IPS DF 19.7 (cell line): ENCODE measurements around the gene ZFYVE27.

Source experiments
- DNase-seq: peaks from one replicate; pipeline ENCODE4 v3.0.0-alpha.2; 2013; ENCODE audit warnings: low read depth, low spot score

Gene ZFYVE27

DNA sequence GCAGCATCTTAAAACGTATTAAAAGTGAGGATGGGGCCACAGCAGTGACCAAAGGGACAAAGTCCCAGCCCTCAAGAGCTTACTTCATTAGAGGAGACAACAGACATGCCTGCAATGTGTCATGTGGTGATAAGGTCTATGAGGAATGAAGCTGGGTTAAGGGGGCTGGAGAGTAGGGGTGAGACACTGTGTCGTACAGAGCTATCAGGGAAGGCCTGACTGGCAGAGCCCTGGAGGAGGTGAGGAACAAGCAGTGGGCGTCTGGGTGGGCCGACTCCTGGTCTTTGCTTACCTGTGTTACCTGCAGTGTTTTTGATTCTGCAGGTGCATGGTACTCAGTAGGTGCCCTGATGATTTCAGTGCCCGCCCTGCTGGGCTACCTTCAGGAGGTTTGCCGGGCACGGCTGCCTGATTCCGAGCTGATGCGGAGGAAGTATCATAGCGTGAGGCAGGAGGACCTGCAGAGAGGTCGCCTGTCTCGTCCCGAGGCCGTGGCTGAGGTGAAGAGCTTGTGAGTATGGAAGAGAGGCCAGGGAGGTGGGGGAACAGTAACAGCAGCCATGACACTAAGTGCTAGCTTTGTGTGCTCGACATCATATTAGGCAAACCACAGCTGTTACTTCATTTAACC, 7.6 kb downstream of the ZFYVE27 start:
- no peak for DNase-seq

DNA sequence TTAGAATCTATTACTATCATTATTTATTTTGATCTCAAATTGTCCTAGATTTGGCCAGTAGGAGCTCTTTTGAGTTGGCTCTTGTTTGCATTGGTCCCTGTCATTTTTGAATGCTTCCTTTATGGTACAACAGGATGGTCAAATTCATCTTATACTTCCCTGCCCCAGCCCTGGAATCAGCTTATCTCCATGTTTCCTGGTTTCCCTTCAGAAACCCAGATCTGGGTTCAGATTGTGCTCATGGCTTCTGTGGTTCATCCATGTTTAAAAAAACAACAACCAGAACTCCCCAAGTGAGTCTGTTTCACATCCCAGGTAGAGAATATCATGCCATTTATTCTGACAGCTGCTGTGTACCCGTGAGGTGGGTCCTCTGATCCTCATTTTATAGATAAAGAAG, 10.6 kb downstream of the ZFYVE27 start:
- DNase-seq = no peak

DNA sequence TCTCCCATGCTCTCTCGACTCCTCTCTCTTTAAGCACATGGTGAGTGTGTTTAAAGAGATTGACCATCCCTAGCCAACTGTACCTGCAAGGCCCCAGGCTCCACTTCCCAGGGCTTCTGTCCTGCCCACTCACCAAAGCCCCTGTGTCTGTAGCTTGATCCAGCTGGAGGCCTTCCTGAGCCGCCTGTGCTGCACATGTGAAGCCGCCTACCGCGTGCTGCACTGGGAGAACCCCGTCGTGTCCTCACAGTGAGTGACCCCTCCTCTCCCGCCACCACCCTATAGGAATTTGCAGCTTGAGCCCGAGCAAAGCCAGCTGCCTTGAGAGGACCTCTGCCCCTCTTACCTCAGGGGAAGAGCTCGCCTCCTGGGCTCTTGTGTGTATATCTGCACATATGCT, 11.2 kb downstream of the ZFYVE27 start:
- no peak for DNase-seq

DNA sequence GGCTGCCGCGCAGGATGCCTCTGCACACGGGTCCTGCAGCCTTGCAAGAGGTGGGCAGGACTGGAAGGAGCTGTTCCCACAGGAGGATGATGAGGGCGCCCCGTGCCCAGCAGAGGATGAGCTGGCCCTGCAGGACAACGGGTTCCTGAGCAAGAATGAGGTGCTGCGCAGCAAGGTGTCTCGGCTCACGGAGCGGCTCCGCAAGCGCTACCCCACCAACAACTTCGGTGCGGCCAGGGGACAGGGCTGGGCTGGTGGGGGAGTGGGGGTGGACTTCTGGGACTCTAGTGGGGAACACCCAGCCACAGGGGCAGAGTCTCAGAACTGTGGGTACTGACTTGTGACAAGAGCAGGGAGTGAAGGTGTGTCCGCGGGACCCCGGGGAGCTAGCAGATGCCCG, 16.0 kb downstream of the ZFYVE27 start:
- DNase-seq = no peak

DNA sequence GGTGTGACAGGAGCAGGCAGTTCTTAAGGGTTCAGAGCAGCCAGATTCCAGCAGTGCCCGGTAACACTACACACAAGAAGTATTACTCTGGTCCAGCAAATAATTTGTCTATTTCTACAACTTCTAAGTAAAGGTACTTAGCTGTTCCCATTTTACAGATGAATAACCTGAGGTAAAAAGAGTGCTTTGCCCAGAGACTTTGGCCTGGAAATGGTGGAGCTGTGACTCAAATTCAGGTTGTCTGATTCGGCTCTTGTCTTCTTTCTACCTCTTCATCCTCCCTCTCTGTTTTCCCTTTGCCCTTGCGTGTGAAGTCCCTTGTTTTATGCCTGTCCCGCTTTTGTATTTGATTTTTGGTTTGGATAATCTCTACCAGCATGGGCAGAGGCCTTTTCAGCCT, 17.8 kb downstream of the ZFYVE27 start:
- no peak for DNase-seq

DNA sequence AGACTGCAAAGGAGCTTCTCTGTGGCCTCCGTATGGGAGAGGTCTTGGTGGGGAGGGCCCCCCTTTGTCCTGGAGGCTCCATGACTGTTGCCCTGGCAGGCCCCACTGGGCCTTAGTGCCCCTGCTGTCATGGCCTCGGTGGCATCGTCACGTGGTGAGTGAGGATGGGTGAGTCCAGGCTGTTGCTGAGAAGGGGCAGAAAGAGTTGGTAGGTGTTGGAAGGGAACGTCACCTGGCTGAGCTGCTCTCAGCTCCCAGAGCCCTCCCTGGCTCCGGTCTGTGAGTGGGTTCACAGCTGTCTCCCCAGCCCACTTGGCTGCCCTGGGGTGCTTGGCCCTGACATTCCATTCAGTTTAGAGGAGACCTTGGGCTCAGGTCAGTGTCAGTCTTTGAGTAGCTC, 18.8 kb downstream of the ZFYVE27 start:
- DNase-seq = no peak

DNA sequence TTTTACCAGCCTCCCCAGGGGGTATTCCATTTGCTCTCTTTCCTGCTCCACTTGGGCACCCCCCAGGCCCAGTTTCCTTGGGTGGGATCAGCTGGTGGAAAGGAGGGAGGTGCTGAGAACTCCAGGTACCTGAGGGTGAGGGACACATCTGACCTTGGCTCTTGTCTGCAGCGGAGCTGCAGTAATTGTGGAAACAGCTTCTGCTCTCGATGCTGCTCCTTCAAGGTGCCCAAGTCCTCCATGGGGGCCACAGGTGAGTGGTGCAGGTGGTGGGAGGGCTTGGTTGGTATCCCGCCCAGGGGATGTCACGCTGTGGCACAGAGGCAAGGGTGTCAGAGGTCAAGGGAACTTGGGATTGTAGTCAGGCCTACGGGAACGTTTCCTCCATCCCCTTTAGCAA, 20.5 kb downstream of the ZFYVE27 start:
- no peak for DNase-seq

DNA sequence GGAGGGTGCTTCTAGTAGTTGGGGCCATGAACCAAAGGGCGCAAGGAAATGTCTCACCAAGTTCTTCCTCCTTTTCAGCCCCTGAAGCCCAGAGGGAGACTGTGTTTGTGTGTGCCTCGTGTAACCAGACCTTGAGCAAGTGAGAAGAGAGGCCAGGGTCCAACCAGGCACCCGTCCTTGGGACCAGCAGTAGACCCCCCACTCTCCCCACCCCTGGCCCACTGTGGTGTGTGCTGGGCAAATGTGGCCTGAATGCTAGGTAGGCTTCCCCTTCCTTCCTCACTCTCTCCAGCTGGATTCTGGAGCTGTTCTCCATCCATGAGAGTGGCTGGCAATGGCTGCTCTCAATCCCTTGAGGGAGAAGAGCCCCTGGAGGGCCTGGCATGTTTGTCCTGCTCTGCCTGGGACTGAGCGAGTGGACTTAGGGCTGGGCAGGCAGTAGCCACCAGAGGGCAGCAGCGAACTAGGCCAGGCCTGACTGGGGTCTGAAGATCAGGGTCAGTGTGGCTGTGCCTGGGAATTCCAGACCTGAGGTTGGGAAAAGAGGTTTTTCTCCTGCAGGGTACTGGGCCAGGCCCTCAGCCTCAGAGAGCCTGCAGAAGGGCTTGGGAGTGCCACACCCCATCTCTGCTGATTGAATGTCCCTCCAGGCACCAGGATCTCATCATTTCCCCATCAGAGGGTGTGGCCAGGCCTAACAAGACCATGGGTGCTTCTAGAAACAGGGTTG, 22.4 kb downstream of the ZFYVE27 start:
- DNase-seq = no peak

DNA sequence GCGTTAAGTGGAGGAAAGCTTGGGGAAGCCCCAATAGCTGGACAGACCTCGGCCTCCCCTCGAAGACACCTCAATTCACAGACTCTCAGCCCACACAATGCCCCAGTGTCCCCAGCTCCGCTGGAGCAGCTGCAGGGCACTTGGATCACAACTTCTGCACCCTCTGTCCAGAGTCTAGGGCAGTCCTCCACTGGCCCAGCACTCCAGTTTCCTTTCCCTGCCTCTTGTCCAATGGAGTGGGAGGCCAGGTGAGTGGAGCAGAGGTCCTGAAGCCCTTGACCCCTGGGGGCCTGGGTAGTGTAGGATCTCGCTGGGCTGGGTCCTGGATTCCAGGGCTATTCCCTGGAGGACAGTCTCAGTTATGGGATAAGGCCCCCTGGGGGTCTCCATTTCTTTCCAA, 23.0 kb downstream of the ZFYVE27 start:
- no peak for DNase-seq

DNA sequence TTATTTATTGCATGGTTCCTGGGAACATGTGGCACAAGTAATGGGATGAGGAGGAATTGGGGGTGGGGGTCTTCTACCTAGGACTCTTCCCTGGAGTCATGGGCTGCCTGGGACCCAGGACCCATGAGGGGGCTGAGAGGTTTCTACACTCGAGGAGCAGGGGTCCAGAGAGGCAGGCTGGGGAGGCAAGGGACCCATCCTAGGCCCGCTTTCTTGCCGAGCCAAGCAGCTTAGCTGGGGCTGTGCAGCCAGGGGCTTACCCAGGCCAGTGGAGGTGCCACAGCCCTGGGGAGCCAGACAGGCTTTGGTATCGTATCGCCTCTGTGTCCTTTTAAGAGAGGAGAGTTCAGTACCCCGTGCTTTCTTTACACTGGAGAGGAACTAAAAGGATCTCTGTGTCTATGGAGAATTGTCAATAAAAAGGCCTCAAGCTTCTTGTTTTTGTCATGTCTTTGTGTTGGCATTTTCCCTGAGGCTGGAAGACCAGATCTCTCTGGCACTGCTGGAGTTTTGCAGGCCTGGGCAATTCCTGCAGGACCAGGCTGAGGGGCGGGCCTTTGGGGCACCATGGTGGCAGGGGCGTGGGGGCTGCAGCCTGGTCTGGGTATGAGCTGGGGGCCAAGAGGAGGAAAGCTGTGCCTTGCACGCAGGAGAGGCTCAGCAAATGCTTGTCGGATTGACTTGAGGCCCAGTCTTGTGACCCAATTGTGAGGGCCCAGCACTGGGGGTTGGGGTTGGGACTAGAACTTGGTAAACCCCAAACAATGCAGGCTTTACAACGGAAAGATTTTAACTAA, 23.7 kb downstream of the ZFYVE27 start:
- DNase-seq = no peak

DNA sequence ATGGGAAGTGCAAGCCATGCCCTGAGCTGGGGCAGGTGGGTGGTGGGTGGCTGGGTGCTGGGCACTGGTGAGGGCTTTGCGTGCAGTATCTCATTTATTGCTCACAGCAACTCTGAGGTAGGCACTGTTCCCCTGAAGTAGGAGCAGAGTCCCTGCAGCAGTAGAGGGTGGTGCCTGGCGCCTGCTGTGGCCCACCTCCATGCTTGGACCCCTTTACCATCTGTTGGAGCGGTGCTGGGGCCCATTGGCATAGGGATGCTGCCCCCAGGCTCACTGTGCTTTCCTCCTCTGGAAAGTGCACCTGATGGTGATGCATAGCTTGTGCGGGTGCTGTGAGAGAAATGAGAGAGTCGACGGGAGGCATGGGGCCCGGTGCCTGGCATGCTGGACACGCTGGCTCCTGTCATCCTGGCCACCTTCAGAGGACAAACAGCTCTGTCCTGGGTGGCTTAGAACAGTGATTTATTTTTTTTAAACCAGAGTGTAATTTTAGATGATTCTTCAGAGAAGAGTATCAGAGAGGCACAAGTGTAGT, 24.5 kb downstream of the ZFYVE27 start:
- no peak for DNase-seq

DNA sequence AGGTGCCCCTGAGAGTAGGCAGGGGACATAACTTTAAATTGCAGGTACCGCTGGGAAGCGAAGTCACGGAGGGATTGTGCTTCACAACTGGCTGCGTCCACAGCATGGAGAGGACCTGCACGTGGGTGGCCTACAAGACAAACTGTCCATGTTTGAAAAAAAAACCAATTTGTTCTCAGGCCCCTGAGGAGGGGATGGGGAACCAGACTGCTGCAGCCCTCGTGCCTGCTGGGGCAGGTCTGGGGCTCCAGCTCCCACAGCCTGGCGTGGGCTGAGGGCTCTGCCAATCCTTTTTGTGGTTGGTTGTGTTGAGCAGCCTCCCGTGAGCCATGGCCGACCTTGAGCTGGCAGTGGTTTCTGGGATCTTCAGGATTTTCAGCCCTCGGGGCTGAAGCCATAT, 25.1 kb downstream of the ZFYVE27 start:
- no peak for DNase-seq

DNA sequence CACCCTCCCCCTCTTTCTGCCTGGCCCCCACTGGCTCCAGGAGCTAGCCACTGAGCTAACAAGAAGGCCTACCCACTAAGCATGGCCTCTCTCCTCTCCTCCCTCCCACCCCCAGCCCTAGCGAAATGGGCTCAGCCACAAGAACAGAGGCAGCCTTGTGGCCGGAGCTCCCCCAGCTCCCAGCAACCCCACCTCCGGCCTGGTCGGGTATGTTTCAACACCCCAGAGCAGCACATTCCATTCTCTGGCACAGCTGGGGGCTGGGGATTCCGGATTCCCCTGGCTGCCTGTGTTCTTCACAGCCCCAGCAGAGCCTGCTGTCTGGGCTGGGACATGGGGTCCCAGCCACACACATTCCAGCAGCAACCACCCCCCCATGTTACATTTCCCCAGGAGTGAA, 25.9 kb downstream of the ZFYVE27 start:
- DNase-seq = peak; percentile 30

DNA sequence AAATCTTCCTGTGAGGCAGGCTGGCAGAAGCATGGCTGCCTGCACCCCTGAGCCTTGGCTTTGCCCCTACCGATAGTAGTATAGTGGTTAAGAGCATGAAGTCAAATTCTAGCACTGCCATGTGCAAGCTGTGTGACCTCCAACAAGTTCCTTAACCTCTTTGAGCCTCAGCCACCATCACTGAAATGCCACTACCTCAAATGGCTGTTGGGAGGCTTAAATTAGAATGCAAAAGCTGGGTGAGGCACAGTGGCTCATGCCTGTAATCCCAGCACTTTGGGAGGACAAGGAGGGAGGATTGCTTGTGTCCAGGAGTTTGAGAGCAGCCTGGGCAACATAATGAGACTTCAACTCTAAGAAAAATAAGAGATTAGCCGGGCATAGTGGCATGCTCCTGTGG, 26.5 kb downstream of the ZFYVE27 start:
- DNase-seq = no peak

DNA sequence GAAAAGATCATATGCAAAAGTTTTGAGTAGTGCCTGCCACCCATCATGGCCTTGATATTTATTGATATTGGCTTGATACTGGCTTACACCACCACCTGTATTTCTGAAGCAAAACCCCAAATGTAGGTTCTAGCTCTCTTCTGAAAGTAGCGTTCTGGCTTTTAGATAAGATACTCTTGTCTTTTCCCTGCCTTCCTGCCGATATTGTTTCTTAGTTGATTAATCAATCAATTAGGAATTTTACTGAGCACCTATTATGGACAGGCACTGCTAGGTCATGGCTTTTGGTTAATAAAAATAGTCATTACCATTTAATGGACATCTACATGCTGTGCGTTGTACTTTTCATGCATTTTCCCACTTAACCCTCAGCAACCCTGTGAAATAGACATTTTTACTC, 27.0 kb downstream of the ZFYVE27 start:
- no peak for DNase-seq

DNA sequence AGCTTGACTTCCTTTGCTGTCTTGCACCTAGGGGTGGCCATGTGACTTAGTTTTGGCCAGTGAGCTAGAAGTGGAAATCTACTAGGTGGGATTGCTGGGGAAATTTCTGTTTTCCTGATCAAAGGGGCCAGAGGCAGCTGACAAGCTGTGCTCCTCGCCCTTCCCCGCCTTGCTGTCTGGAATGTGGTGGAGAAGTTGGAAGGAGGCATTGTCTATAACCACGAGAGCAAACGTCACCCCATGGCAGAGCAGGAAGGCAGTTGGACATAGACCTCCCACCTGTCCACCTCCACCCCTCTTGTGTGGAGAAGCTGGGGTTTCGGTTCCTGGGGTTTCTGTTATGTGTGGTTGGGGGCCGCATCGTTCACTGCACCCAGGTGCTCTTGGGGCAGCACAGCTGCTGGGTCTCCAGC, 27.6 kb downstream of the ZFYVE27 start:
- DNase-seq = no peak

DNA sequence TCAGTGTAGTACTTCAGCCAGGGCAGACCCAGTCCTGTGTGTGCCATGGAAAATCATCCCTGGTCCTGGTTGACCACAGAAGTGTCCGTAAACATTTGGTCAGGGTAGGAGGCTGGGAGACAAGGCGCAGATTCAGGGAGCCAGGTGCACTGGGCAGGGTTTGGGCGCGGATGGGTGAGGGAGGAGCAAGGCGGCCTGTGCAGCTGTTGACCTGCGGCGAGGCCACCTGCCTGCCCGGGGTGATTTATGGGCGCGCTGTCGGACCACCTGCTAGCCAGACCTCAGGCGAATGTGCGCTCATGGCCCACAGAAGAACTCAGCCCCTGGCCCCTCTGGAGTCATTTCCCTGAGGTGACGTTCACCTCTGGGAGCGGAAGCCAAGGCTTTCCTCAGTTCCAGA, 28.3 kb downstream of the ZFYVE27 start:
- no peak for DNase-seq

DNA sequence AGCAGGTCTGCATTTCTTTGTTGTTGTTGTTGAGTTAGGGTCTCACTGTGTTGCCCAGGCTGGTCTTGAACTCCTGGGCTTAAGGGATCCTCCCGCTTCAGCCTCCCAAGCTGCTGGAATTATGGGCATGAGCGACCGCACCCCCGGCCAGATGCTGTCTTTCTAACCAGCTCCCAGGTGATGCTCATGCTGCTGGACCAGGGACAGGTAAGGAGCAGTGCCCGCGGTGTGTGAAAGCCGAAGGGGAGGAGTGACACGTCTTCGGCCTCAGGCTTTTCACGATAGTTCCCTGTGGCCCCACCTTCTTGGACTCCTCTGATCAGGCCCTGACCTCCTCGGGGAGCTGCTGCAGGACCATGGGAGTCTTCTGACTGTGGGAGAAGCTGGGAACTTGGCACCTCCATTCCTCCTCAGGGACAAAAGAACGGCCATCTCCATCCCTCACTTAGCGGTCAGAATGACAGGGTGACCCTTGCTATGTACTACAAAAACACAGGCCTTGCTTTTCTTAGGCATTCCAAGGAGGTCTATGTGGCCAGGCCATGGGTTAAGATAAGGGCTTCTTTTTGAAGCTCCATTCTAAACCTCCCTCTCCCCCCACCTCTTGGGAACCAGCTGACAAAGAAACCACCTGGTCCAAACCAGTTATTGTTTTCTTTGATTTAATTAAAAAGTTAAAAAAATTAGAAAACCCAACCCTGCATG, 29.3 kb downstream of the ZFYVE27 start:
- DNase-seq = no peak

DNA sequence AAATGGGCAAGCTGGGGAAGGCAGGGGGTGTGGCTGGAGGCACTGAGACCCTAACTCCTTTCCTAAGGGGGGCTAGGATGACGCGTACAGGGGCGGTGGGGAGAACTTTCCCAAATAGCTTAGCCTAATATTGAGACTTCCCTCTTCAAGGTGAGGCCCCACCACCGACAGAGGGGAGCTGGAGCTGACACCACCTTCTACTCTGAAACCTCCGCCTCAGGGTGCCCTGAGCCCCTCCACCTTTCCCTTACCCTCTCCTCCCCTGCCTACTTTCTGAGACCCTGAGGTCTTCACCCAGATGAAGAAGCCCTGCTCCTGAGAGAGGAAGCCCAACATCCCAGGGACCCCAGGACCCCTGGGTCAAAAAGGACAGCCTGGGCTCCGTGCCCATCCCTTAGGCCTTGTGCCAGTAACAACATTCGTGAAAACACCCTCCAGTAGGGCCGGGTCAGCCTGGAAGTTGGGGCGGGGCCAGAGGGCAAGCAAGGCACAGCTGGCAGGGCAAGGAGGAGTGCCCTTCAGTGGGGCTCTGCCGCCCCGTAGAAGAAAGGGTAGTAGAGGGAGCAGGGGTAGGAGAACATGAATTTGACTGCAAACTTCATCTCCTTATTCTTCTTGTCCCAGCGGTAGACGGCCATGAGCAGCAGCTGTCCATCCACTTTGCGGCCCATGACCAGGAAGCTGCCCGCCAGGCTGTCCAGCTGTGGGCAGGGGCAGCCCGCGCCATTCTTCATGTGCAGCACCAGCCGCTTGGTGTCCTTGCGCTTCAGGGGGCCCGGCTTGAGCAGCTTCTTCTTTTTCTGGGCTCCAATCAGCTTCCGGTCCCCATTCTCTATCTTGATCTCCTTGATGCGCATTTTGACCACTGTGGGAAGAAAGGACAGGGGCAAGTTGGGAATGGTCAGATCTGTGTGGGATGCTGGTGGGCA, 30.3 kb downstream of the ZFYVE27 start:
- DNase-seq = no peak

DNA sequence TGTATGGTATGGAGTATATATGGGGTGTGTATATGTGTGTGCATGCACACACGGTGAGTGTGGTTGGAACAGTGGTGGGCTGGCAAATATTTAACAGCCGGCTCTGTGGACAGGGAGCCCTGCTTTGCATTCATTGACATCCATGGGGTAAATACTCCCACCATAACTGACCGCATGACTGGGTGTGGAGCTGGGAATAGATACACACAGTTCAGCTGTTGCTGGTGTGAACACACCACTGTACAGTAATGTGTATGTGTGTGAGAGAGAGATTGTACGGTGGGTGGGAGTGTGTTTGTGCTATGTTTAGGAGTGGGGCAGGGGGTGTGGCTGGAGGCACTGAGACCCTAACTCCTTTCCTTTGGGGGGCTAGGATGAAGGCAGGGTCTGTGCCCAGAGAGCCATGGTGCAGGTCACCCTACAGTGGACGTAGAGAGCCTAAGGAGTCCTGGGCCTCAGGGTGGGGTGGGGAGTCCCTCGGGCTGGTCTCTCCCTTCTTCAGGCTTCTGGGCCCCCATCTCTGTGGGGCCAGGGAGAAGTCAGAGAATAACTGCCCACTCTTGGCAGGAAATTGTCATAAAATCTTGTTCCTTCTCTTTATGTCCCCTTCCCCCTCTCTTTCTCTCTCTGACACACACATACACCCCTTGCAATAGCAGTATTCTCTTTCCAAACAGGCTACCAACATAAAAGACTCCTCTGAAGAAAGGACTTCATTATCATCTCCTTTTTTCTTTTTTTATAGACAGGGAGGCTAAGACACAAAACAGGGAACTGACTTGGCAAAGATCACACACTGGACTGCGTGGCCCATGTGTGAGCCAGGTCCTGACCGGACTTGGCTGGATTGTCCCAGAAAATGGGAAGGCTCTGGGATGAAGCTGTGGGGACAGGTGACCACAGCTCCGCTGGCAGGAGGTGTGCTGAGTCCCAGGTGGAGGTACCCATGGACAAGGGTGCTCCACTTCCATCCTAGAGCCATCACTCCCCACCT, 31.7 kb downstream of the ZFYVE27 start:
- DNase-seq = no peak
